ENCODE results near the gene MCM8. TPM values are rescaled to one million over a fixed set of nuclear protein-coding genes. Genes with fewer than 3 reads are reported as not detected.
A peak's percentile ranks its signal among the peaks of the same experiment; 100 is the strongest.

Gene MCM8
- total and polyA plus RNA-seq, 9 of the 15 experiments (the other 6 are each of a cell fraction or from before 2014, with no cell fraction given): 4.5 to 43.8 (median 25.4) TPM

- H3K79me2 ChIP-seq (ENCODE audit: control insufficient read depth, insufficient read depth, low read length): no peaks in the 10 kb centered on the region
- POLR2A ChIA-PET: no interaction called here
- no peak overlapping the region for H3K27ac ChIP-seq (ENCODE audit: extremely low read depth, low read depth, low read length)
- WGBS (ENCODE audit: insufficient coverage, low coverage, missing lambda C conversion rate): 18% methylated on average over 1 of the region's 1 CpG
- no peaks in the 10 kb centered on the region for H4K20me1 ChIP-seq (replicated peaks; ENCODE audit: control insufficient read depth, insufficient read depth, low read length)
- CTCF ChIA-PET (ENCODE audit: low intra/inter-chr PET ratio): no interaction called here
- H3K9me3 ChIP-seq (replicated peaks; ENCODE audit: control insufficient read depth, insufficient read depth, low read depth, low read length): no peaks in the 10 kb centered on the region
- no peaks in the 10 kb centered on the region for H3K9me1 ChIP-seq (ENCODE audit: control insufficient read depth, insufficient read depth, low read length)
- no peaks in the 10 kb centered on the region for H3K4me1 ChIP-seq (replicated peaks in 1 of 2; ENCODE audit: control insufficient read depth in 2 of 2, insufficient read depth in 2 of 2, low read length in 2 of 2)
- H3K27me3 ChIP-seq (ENCODE audit: control insufficient read depth in 2 of 2, insufficient read depth in 2 of 2, low read length in 2 of 2): no peaks in the 10 kb centered on the region
- no peak overlapping the region for H3K4me2 ChIP-seq (ENCODE audit: insufficient read depth, low read length)
- no peak overlapping the region for H3K4me3 ChIP-seq
- H2AFZ ChIP-seq (ENCODE audit: low read depth, low read length): no peak overlapping the region
- peaks cover 19% of the 10 kb centered on the region; the same call in 1 of the 3 replicates for H3K36me3 ChIP-seq (ENCODE audit: control insufficient read depth, insufficient read depth, low read length)
- in situ Hi-C loops (cut with MboI): no loop called here
- FAIRE-seq (no peak), DNase-seq (ENCODE audit: extremely low read depth in 1 of 4, low spot score in 3 of 4) (no peak), ATAC-seq (no peak)
- intact Hi-C loops (cut with micrococcal nuclease): no loop called here
- H3K9ac ChIP-seq (ENCODE audit: insufficient read depth in 1 of 2, low read depth in 2 of 2, low read length in 2 of 2): no peak overlapping the region
- no TSS peak for BruUV-seq (replicated peaks)
- no peak for TF ChIP-seq NR2C2 (CRISPR knock-in tag; IDR thresholded peaks at IDR 0.05)
- peak; percentile 41; the same call in 1 of the 2 replicates for TF ChIP-seq NR2C2 (tag; IDR thresholded peaks at IDR 0.05)
- no peak for TF ChIP-seq FOXA1 (IDR thresholded peaks at IDR 0.05; ENCODE audit: borderline replicate concordance)
- no peak for TF ChIP-seq CAMTA2 (CRISPR knock-in tag; conservative IDR thresholded peaks at IDR 0.05)
- no peak for TF ChIP-seq NFATC3 (IDR thresholded peaks at IDR 0.05)
- TF ChIP-seq HNRNPH1 (optimal IDR thresholded peaks at IDR 0.05; ENCODE audit: low read depth, low read length): no peak
- no peak for TF ChIP-seq TAF9B (IDR thresholded peaks at IDR 0.05; ENCODE audit: partially characterized antibody)
- TF ChIP-seq, protein P1, sequence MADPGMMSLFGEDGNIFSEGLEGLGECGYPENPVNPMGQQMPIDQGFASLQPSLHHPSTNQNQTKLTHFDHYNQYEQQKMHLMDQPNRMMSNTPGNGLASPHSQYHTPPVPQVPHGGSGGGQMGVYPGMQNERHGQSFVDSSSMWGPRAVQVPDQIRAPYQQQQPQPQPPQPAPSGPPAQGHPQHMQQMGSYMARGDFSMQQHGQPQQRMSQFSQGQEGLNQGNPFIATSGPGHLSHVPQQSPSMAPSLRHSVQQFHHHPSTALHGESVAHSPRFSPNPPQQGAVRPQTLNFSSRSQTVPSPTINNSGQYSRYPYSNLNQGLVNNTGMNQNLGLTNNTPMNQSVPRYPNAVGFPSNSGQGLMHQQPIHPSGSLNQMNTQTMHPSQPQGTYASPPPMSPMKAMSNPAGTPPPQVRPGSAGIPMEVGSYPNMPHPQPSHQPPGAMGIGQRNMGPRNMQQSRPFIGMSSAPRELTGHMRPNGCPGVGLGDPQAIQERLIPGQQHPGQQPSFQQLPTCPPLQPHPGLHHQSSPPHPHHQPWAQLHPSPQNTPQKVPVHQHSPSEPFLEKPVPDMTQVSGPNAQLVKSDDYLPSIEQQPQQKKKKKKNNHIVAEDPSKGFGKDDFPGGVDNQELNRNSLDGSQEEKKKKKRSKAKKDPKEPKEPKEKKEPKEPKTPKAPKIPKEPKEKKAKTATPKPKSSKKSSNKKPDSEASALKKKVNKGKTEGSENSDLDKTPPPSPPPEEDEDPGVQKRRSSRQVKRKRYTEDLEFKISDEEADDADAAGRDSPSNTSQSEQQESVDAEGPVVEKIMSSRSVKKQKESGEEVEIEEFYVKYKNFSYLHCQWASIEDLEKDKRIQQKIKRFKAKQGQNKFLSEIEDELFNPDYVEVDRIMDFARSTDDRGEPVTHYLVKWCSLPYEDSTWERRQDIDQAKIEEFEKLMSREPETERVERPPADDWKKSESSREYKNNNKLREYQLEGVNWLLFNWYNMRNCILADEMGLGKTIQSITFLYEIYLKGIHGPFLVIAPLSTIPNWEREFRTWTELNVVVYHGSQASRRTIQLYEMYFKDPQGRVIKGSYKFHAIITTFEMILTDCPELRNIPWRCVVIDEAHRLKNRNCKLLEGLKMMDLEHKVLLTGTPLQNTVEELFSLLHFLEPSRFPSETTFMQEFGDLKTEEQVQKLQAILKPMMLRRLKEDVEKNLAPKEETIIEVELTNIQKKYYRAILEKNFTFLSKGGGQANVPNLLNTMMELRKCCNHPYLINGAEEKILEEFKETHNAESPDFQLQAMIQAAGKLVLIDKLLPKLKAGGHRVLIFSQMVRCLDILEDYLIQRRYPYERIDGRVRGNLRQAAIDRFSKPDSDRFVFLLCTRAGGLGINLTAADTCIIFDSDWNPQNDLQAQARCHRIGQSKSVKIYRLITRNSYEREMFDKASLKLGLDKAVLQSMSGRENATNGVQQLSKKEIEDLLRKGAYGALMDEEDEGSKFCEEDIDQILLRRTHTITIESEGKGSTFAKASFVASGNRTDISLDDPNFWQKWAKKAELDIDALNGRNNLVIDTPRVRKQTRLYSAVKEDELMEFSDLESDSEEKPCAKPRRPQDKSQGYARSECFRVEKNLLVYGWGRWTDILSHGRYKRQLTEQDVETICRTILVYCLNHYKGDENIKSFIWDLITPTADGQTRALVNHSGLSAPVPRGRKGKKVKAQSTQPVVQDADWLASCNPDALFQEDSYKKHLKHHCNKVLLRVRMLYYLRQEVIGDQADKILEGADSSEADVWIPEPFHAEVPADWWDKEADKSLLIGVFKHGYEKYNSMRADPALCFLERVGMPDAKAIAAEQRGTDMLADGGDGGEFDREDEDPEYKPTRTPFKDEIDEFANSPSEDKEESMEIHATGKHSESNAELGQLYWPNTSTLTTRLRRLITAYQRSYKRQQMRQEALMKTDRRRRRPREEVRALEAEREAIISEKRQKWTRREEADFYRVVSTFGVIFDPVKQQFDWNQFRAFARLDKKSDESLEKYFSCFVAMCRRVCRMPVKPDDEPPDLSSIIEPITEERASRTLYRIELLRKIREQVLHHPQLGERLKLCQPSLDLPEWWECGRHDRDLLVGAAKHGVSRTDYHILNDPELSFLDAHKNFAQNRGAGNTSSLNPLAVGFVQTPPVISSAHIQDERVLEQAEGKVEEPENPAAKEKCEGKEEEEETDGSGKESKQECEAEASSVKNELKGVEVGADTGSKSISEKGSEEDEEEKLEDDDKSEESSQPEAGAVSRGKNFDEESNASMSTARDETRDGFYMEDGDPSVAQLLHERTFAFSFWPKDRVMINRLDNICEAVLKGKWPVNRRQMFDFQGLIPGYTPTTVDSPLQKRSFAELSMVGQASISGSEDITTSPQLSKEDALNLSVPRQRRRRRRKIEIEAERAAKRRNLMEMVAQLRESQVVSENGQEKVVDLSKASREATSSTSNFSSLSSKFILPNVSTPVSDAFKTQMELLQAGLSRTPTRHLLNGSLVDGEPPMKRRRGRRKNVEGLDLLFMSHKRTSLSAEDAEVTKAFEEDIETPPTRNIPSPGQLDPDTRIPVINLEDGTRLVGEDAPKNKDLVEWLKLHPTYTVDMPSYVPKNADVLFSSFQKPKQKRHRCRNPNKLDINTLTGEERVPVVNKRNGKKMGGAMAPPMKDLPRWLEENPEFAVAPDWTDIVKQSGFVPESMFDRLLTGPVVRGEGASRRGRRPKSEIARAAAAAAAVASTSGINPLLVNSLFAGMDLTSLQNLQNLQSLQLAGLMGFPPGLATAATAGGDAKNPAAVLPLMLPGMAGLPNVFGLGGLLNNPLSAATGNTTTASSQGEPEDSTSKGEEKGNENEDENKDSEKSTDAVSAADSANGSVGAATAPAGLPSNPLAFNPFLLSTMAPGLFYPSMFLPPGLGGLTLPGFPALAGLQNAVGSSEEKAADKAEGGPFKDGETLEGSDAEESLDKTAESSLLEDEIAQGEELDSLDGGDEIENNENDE (IDR thresholded peaks at IDR 0.05; ENCODE audit: low read depth, low read length): peak; percentile 8
- no peak for TF ChIP-seq KDM4B (IDR thresholded peaks at IDR 0.05; ENCODE audit: borderline replicate concordance in 2 of 2, low read depth in 1 of 2)
These were observed 15.1 kb upstream of the MCM8 start for GRCh38 chr20:5935384-5935783.
